Measurements from ENCODE around the gene DCP1B.
"Not testable (repeated sequence)": the region's sequence is repeated elsewhere in the genome, so short reads cannot be mapped to it uniquely, and the experiment has no call there.

DCP1B gene

GRCh38 chr12:1948883-1949282 is 55.4 kb downstream of the DCP1B start:
- DNase-seq (ENCODE audit: extremely low read depth, low read depth): no peak
- TF ChIP-seq CTCF (IDR thresholded peaks at IDR 0.05; ENCODE audit: low read depth, low read length, missing control alignments): no peak
- H3K4me3 ChIP-seq (replicated peaks; ENCODE audit: low read depth, low read length): no peak overlapping the region

- TF ChIP-seq CTCF (IDR thresholded peaks at IDR 0.05; ENCODE audit: low read depth, low read length, missing control alignments): no peak
- H3K4me3 ChIP-seq (replicated peaks; ENCODE audit: low read depth, low read length): no peak overlapping the region
- DNase-seq (ENCODE audit: extremely low read depth, low read depth): no peak
Observed at GRCh38 chr12:1947081-1947480, 57.2 kb downstream of the DCP1B start.

GRCh38 chr12:1946296-1946695 is 58.0 kb downstream of the DCP1B start:
- TF ChIP-seq CTCF (IDR thresholded peaks at IDR 0.05; ENCODE audit: low read depth, low read length, missing control alignments): no peak
- no peak overlapping the region for H3K4me3 ChIP-seq (replicated peaks; ENCODE audit: low read depth, low read length)
- no peak for DNase-seq (ENCODE audit: extremely low read depth, low read depth)

GRCh38 chr12:1945502-1945901 is 58.8 kb downstream of the DCP1B start:
- not testable (repeated sequence) for DNase-seq (ENCODE audit: extremely low read depth, low read depth); H3K4me3 ChIP-seq (replicated peaks; ENCODE audit: low read depth, low read length)

- H3K4me3 ChIP-seq (replicated peaks; ENCODE audit: low read depth, low read length): no peak overlapping the region
- peak; percentile 36 for DNase-seq (ENCODE audit: extremely low read depth, low read depth)
Observed at GRCh38 chr12:1939801-1940607, 64.3 kb downstream of the DCP1B start.

GRCh38 chr12:1939331-1939730 is 64.9 kb downstream of the DCP1B start:
- TF ChIP-seq CTCF (IDR thresholded peaks at IDR 0.05; ENCODE audit: low read depth, low read length, missing control alignments): no peak
- DNase-seq (ENCODE audit: extremely low read depth, low read depth): no peak
- H3K4me3 ChIP-seq (replicated peaks; ENCODE audit: low read depth, low read length): no peak overlapping the region

More at GRCh38 chr12:1939801-1940607, 64.3 kb downstream of the DCP1B start:
- TF ChIP-seq CTCF (IDR thresholded peaks at IDR 0.05; ENCODE audit: low read depth, low read length, missing control alignments): peak; percentile 97

- DNase-seq (ENCODE audit: extremely low read depth, low read depth): no peak
Observed at GRCh38 chr12:1937481-1938224, 66.6 kb downstream of the DCP1B start.

More at GRCh38 chr12:1937481-1938224, 66.6 kb downstream of the DCP1B start:
- H3K4me3 ChIP-seq (replicated peaks; ENCODE audit: low read depth, low read length): no peak overlapping the region
- TF ChIP-seq CTCF (IDR thresholded peaks at IDR 0.05; ENCODE audit: low read depth, low read length, missing control alignments): no peak

All from HFF-Myc (cell line).